T47D (cell line): ENCODE data around the gene RAB8A.
A peak's percentile ranks its signal among the peaks of the same experiment; 100 is the strongest.
"Not testable (repeated sequence)": the region's sequence is repeated elsewhere in the genome, so short reads cannot be mapped to it uniquely, and the experiment has no call there.

Experiments
- DNase-seq, 2 experiments: peaks; one replicate each; pipeline versions ENCODE4 v3.0.0 to v3.0.0-alpha.2; 2011 to 2012; ENCODE audit warnings: low read depth in 1 of 2, low spot score in 1 of 2
- JUND ChIP-seq: IDR thresholded peaks from 2 replicates; pipeline ENCODE4 v1.6.1; 2012; ENCODE audit warnings: low read depth
- in situ Hi-C: cut with HindIII; loops from 2 replicates; pipeline ENCODE4 v1.10.0; 2016; ENCODE audit warnings: low sequenced_read_pairs, low pct_unique_long_range_greater_than_20kb

RAB8A gene

DNA sequence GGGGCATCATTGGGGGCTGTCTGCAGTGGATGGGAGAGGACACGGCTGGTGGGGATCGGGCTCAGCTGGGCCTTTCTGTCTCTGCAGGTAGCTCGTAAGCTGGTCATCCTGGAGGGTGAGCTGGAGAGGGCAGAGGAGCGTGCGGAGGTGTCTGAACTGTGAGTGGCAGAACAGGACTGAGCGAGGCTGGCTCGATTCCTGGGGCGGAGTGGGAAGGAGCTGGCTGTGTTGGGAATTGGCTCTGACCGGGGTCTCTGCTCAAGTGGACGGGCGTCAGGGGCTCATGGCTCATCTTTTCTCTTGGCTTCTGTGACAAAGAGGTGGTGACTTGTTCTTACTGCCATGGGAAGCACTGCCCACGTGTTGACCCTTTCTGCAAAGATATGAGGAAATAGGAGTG, 23.7 kb upstream of the RAB8A start:
- no peak for DNase-seq
- TF ChIP-seq JUND = no peak
- in situ Hi-C loops = no loop called here

DNA sequence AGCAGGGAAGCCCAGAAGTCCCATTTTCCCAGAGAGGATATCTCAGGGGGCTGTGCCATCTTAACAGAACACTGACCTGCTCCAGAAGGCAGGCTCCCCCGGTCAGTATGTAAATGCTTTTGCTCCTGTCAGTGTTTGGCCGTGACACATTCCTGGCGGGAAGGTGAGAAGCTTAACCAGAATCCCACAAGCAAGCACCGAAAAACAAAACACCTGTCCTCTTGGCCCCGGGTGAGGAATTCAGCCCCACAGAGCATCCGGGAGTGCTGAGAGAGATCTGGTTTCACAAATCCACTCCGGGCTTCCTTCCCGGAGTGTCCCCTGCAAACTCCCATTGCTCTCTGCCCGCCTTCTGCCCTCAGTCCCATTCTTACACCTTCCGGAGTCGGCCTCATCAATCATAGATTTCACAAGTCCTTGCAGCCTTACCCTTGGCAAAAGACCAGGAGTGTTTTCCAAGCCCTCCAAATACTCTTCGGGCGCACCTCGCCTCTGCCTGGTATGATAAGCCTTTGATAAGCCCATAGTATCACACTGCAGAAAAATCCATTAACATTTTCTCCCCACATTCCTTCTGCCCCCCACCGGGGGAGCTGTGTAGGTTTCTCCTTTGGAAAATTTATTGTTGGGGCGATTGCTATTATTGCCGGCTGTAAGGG, 23.2 kb upstream of the RAB8A start:
- peak in 1 of 2 experiments; percentile 44 for DNase-seq
- TF ChIP-seq JUND = no peak
- in situ Hi-C loops = no loop called here

DNA sequence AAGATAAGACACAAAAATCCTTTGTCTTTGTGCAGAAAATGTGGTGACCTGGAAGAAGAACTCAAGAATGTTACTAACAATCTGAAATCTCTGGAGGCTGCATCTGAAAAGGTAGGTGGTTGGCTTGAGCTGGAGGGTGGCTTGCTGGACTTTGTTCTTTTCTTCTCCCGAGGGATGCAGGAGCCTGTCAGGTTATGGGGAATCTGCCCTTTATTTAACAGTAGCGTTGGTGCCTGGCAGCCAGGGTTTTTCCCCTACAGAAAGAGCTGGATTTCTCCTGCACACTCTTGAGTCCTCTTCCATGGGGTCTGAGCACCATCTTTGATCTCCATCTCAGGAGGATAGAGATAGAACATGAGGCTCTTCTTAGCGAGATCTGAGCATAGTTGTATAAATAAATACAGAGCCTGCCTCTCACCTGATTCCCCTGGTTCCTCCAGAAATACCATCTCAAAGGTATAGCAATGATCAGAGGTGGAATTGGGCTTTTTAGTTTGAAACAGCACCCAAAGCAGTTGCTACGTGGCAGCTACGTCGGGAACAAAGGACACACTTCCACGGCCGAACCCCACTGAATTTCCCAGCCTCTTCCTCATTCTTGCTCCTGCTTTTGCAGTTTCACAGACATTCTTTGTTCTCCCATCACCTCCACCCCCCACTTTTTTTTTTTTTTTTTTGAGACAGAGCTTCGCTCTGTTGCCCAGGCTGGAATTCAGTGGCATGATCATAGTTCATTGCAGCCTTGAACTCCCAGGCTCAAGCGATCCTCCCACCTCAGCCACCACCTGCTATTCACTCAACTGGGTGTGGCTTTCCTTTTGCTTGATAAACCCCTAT, 22.5 kb upstream of the RAB8A start:
- no peak for DNase-seq
- TF ChIP-seq JUND = no peak
- in situ Hi-C loops = no loop called here

DNA sequence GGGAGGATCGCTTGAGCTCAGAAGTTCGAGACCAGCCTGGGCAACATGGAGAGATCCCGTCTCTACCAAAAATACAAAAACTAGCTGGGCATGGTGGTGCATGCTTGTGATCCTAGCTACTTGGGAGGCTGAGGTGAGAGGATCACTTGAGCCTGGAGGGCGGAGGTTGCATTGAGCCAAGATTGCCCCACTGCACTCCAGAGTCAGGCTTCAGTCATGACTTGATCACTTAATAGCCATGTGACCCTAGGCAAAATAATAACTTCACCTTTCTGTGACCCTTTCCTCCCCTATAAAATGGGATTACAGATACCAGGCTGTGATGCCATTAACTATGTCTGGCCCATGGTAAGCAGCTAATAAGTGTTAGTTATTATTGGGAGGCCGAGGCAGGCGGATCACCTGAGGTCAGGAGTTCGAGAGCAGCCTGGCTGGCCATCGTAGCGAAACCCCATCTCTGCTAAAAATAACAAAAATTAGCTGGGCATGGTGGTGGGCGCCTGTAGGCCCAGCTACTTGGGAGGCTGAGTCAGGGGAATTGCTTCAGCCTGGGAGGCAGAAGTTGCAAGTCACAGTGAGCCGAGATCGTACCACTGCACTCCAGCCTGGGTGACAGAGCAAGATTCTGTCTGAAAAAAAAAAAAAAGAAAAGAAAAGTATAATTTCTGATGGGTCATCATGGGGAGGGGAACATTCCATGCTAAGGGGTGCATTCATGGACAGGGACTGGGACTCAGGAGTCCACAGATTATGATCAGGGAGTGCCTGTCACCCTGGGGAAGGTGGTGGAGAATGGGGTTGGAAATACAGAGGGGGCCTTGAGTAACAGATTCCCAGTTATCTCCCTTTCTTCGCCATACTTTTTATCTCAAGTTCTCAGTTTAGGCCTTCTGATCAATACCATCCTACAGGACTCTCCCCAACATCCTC, 19.9 kb upstream of the RAB8A start:
- no peak for TF ChIP-seq JUND
- in situ Hi-C loops = no loop called here
- DNase-seq = no peak

DNA sequence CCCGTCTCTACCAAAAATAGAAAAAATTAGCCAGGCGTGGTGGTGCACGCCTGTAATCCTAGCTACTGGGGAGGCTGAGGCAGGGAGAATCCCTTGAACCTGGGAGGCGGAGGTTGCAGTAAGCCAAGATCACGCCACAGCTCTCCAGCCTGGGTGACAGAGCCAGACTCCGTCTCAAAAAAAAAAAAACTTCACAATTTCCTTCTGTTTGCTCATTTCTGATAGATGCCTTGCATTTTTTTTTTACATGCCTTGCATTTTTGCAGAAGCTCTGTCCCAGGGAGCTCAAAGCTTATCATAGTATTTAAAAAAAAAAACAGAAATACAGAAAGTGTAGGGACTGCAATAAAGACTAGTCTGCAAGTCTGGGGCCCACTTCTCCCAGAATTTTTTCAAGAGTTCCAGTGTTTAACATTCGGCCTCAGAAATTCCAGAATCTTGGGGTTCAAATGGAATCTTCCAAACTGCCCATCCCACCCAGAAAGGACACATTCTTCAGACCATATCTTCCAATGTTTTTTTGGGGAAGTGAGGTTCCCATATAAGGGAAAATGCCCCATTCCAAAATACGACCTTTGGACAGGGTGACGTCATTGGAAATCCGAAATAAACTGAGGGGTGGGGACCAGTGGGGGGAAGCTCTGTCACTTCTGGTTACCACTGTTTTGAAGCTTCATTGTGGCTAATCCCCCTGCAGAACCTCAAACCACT, 17.2 kb upstream of the RAB8A start:
- in situ Hi-C loops = no loop called here
- no peak for TF ChIP-seq JUND
- no peak for DNase-seq

DNA sequence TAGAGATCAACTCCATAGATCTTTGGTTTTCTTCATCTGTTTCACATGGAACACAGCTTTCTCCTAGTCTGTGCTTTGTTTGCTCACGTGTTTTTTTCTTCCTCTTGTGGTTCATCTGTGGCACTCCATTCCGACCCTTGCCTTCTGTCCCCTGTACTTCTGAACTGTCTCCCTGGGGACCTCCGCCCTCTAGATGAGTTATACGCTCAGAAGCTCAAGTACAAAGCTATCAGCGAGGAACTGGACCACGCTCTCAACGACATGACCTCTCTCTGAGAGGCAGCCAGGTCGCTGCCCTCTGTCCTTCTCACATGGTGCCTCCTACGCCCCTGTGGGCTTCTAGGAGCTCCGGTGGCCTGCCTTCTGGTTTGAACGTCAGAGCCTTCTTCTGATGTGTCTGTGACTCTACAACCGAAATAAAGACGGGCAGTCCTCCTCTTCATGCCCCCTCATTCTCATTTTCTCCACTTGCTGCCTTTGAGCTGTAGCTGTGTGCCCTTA, 16.6 kb upstream of the RAB8A start:
- in situ Hi-C loops = no loop called here
- no peak for TF ChIP-seq JUND
- DNase-seq = no peak

DNA sequence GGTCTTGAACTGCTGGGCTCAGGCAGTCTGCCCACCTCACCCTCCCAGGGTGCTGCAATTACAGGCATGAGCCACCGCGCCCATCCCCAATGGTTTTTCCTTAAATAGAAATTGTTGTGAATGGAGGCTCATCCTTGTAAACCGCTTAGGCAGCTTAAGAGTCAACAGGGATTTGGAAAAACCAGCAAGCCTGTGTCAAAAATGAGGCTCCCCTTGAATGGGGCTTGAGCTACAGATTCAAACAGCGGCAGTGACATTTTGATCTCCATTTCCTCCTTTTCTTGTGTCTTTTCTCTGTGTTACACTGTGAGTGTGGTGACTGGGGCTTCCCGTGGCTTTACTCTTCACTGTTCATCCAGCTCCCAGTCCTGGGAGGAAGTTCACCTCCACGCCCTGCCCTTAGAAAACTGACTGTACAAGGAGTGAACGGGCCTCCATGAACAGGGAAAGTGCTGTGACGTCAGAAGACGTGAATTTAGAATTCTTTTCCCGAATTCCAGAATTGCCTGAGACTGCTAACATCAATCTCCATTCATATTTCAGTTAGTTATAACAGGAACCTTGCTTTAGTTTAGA, 15.3 kb upstream of the RAB8A start:
- in situ Hi-C loops = no loop called here
- no peak for TF ChIP-seq JUND
- DNase-seq = no peak

DNA sequence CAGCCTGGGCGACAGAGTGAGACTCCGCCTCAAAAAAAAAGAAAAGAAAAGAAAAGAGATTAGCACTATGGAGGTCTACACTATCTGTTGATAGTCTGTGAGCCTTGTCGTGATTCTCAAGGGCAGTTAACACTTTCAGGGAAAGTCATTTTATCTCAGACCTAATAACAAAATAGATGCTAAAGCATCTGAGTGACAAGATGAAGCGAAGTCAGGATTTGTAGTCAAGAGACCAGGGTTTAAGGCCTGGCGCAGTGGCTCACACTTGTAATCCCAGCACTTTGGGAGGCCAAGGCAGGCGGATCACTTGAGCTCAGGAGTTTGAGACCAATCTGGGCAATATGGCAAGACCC, 13.3 kb upstream of the RAB8A start:
- DNase-seq = no peak
- in situ Hi-C loops = no loop called here
- TF ChIP-seq JUND = no peak

DNA sequence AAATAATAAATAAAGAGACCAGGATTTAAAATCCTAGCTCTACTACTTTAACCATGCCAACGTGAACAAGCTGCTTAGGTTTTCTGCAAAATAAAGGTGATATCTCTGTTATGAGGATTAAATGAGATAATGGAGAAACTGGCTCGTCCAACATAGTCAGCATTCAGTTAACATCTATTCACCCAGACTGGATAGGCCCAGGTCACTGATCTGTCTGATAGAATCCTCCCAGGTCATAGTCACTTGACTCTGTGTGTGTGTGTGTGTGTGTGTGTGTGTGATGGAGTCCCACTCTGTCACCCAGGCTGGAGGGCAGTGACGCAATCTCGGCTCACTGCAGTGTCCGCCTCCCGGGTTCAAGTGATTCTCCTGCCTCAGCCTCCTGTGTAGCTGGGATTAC, 12.9 kb upstream of the RAB8A start:
- no peak for DNase-seq
- in situ Hi-C loops = no loop called here
- no peak for TF ChIP-seq JUND

DNA sequence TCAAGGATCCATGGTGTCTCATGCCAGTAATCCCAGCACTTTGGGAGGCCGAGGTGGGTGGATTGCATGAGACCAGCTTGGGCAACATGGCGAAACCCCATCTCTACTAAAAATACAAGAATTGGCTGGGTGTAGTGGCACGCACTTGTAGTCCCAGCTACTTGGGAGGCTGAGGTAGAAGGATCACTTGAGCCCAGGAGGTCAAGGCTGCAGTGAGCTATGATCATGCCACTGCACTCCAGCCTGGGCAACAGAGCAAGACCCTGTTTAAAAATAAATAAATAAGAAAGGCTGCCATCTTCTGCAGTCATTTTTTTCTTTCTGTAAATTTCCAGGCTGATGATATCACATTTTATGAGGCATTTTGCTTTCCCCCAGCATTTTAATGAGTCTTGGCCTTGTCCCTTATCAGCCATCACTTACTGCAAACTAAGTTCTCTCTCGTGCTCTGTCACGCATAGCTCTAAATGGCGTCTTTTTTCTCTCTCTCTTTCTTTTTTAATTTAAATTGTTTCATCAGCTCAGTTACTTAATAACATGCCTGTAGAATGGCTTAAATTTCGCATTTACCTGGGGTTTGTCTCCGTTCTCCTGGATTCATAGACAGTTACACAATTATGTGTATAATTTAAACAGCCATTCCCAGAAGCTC, 12.2 kb upstream of the RAB8A start:
- in situ Hi-C loops, DNase-seq: not testable (repeated sequence)

DNA sequence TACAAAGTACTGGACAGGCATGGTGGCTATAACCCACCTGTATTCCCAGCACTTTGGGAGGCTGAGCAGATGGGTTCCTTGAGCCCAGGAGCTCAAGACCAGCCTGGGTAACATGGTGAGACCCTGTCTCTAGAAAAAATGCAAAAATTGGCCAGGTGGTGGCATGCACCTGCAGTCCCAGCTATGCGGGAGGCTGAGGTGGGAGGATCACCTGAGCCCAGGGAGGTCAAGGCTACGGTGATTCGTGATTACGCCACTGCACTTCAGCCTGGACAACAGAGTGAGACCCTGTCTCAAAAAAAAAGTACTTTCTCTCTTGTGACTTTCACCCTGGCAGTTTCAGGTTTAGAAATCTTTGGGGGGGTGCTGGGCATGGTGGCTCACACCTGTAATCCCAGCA, 11.2 kb upstream of the RAB8A start:
- in situ Hi-C loops = no loop called here
- no peak for DNase-seq
- TF ChIP-seq JUND = no peak
